WERI-Rb-1 (cell line): ENCODE measurements around the gene LHX4.

Experiments used
- DNase-seq: peaks from one replicate; pipeline ENCODE4 v3.0.0-alpha.2; 2020
- H3K27ac ChIP-seq: fragments of 250-450 bp; sonication (Bioruptor Pico); 2 replicates; pipeline ENCODE4 v1.5.1; 2020; ENCODE audit warnings: mild to moderate bottlenecking, moderate library complexity
- H3K27me3 ChIP-seq: fragments of 250-450 bp; sonication (Bioruptor Pico); 2 replicates; pipeline ENCODE4 v1.5.1; 2021; ENCODE audit warnings: mild to moderate bottlenecking, low read depth, moderate library complexity; ENCODE audit not compliant: insufficient read depth, severe bottlenecking
- H3K36me3 ChIP-seq: fragments of 250-450 bp; sonication (Bioruptor Pico); 2 replicates; pipeline ENCODE4 v1.5.1; 2020; ENCODE audit warnings: mild to moderate bottlenecking, moderate library complexity
- H3K4me3 ChIP-seq: 2 replicates; pipeline ENCODE4 v1.5.1; 2011; ENCODE audit warnings: low read depth, mild to moderate bottlenecking, control low read depth, low read length
- H3K9me3 ChIP-seq: fragments of 250-450 bp; sonication (Bioruptor Pico); 2 replicates; pipeline ENCODE4 v1.5.1; 2021; ENCODE audit warnings: mild to moderate bottlenecking, moderate library complexity; ENCODE audit not compliant: severe bottlenecking
- TF ChIP-seq, protein P1 (sequence below): IDR thresholded peaks from 2 replicates; pipeline ENCODE4 v1.5.1; 2011; ENCODE audit warnings: low read depth, mild to moderate bottlenecking, control low read depth, inconsistent platforms, low read length

The LHX4 gene

DNA sequence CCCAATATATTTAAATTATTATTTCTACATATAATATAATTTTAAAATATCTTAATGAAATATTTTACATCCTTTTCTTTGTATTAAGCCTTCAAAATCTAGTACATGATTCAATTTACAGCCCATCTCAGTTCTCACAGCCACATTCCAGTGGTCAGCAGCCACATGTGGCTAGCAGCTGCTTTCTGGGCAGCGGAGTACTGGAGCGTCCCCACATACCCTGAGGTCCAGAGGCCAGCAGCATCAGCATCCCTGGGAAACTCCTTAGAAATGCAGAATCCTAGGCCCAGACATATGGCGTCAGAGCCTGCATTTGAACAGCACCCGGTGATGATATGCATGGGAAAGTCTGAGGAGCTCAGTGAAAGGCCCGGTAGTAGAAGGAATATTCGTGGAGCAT is 8.6 kb upstream of the LHX4 start:
- DNase-seq = no peak
- H3K27me3 ChIP-seq = no peaks in the 10 kb centered on the region

GRCh38 chr1:180224902-180225301 is 5.2 kb upstream of the LHX4 start:
- no peak overlapping the region for H3K4me3 ChIP-seq
- no peak overlapping the region for H3K27ac ChIP-seq
- TF ChIP-seq, protein P1, sequence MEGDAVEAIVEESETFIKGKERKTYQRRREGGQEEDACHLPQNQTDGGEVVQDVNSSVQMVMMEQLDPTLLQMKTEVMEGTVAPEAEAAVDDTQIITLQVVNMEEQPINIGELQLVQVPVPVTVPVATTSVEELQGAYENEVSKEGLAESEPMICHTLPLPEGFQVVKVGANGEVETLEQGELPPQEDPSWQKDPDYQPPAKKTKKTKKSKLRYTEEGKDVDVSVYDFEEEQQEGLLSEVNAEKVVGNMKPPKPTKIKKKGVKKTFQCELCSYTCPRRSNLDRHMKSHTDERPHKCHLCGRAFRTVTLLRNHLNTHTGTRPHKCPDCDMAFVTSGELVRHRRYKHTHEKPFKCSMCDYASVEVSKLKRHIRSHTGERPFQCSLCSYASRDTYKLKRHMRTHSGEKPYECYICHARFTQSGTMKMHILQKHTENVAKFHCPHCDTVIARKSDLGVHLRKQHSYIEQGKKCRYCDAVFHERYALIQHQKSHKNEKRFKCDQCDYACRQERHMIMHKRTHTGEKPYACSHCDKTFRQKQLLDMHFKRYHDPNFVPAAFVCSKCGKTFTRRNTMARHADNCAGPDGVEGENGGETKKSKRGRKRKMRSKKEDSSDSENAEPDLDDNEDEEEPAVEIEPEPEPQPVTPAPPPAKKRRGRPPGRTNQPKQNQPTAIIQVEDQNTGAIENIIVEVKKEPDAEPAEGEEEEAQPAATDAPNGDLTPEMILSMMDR = no peak
- H3K9me3 ChIP-seq = peaks cover 3% of the 10 kb centered on the region
- H3K27me3 ChIP-seq = no peaks in the 10 kb centered on the region
- H3K36me3 ChIP-seq = no peaks in the 10 kb centered on the region
- DNase-seq = no peak

More for the DNA sequence above, 8.6 kb upstream of the LHX4 start:
- H3K27ac ChIP-seq = no peak overlapping the region
- H3K4me3 ChIP-seq = no peak overlapping the region
- TF ChIP-seq, protein P1 = no peak
- H3K36me3 ChIP-seq = no peaks in the 10 kb centered on the region
- no peaks in the 10 kb centered on the region for H3K9me3 ChIP-seq

GRCh38 chr1:180225403-180225802 is 4.7 kb upstream of the LHX4 start:
- Histone ChIP-seq H3K4me3 (no peak overlapping the region), H3K36me3 (no peaks in the 10 kb centered on the region), H3K9me3 (peaks cover 3% of the 10 kb centered on the region), H3K27me3 (no peaks in the 10 kb centered on the region), H3K27ac (no peak overlapping the region)
- TF ChIP-seq, protein P1 = no peak
- no peak for DNase-seq

- TF ChIP-seq, protein P1 = no peak
- no peak overlapping the region for H3K27ac ChIP-seq
- no peaks in the 10 kb centered on the region for H3K27me3 ChIP-seq
- DNase-seq = no peak
- peaks cover 3% of the 10 kb centered on the region for H3K9me3 ChIP-seq
- H3K36me3 ChIP-seq = no peaks in the 10 kb centered on the region
- no peak overlapping the region for H3K4me3 ChIP-seq
These were observed 2.0 kb upstream of the LHX4 start for GRCh38 chr1:180227861-180228647.

DNA sequence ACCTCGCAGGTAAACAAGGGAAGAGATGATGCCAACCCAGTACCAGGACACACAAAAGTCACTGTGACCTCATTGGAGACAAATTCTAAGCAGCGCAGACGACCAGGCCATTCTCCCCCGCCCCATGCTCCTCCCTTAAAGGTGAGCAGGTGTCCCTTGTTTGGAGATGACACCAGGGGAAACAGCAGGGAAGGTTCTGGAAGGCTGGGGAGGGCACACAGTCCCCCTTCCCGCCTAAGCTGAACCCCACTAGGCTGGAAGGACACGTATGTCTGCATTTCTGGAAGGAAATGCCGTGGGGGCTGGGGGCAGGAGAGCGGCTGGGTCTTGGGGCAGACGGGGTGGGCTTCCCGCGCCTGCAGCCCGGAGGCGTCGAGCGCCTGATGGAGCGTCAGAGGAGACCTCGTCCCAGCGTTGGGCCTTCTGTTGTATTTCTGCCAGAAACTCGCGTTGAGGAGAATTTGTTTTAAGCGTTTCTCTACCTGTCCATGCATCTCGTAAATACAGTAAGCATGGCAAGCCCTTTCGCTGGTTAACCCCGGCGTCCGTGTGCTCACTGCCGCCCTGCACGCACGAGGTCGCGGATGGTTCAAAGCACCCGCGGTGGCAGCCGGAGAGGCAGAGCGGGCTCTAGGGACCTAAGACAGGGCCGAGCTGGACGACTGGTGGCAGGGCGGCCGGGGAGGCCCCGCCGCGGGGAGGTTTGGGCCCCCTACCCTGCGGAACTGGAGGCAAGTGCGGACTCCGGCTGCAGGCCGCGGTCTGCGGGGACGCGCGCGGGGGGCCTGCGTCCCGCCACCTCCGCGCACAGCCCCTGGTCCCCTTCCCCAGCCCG is 1.2 kb upstream of the LHX4 start:
- TF ChIP-seq, protein P1 = no peak
- Histone ChIP-seq H3K9me3 (peaks cover 3% of the 10 kb centered on the region), H3K27ac (peak overlapping the region; percentile 91), H3K36me3 (no peaks in the 10 kb centered on the region), H3K4me3 (peak overlapping the region; percentile 81), H3K27me3 (no peaks in the 10 kb centered on the region)
- peak; percentile 46 for DNase-seq
